Peyer's patch (tissue), 4 donors: Measurements from ENCODE around the gene TRMT11.

ENCODE experiments used
- POLR2A ChIP-seq, 2 donors: fragments of 450-650 bp; IDR thresholded peaks; one replicate each; pipeline ENCODE4 v1.5.1; 2017; ENCODE audit warnings: antibody characterized with exemption in 2 of 2, mild to moderate bottlenecking in 2 of 2, moderate library complexity in 2 of 2
- TF ChIP-seq, protein P1 (sequence below), 6 experiments: fragments of 450-650 bp in 4 of 6; fragments of 200-600 bp in 2 of 6; sonication (generic) in 1 of 6; IDR thresholded peaks; one replicate each; pipeline ENCODE4 v1.5.1; 2017 to 2019; ENCODE audit warnings: antibody characterized with exemption in 6 of 6, mild to moderate bottlenecking in 3 of 6, moderate library complexity in 1 of 6

- TF ChIP-seq, protein P1, sequence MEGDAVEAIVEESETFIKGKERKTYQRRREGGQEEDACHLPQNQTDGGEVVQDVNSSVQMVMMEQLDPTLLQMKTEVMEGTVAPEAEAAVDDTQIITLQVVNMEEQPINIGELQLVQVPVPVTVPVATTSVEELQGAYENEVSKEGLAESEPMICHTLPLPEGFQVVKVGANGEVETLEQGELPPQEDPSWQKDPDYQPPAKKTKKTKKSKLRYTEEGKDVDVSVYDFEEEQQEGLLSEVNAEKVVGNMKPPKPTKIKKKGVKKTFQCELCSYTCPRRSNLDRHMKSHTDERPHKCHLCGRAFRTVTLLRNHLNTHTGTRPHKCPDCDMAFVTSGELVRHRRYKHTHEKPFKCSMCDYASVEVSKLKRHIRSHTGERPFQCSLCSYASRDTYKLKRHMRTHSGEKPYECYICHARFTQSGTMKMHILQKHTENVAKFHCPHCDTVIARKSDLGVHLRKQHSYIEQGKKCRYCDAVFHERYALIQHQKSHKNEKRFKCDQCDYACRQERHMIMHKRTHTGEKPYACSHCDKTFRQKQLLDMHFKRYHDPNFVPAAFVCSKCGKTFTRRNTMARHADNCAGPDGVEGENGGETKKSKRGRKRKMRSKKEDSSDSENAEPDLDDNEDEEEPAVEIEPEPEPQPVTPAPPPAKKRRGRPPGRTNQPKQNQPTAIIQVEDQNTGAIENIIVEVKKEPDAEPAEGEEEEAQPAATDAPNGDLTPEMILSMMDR (IDR thresholded peaks at IDR 0.05): no peak
- TF ChIP-seq POLR2A (IDR thresholded peaks at IDR 0.05): no peak
These were observed 86.5 kb downstream of the TRMT11 start for GRCh38 chr6:126072834-126073233.
